ENCODE data around the gene ENOPH1. TPM values are rescaled to one million over a fixed set of nuclear protein-coding genes. Genes with fewer than 3 reads are reported as not detected.
A peak's percentile ranks its signal among the peaks of the same experiment; 100 is the strongest.

ENOPH1 gene
- total RNA-seq (36.5 and 43.6 TPM in 2 replicates), polyA plus RNA-seq (17.1 and 22.0 TPM in 2 replicates), polyA minus RNA-seq (ENCODE audit: low replicate concordance) (1.1 and 9.8 TPM in 2 replicates)
- 27.0 and 34.2 TPM in 2 replicates for polyA plus RNA-seq (2012)

DNA sequence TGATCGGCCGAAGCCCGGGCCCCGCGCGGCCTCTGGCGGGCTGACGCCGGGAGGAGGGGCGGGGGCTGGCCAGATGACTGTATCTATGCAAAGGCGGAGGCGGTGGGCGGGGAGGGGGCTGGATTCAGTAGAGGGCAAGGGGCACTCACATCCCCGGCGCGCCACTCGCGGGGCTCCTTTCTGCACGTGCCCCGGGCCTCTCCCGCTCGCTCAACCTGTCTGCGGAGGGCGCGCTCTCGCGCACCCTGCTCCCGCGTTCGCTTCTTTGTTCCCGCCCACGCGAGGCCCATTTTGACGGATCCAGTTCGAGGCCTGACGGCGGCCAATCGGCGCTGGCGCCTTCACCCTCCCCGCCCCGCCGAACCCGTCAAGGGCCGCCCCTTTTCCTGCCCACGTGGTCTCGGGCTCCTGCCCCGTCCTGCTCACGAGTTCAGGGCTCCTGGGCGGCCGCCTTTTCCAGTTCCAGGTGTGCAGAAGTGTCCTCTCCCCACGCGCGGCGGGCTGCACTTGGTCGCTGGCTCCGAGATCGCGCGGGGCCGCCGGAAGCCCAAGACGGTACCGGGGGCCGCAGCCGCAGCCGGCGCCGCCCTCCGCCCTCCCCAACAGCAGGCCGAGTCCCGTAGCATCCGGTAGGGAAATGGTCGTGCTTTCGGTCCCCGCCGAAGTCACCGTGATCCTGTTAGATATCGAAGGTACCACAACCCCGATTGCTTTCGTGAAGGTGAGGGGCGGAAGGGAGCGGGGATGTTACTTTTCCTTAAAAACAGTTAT is at the start of gene ENOPH1, which contains the start of gene HNRNPDL:
ENOPH1 (plus strand) TSS at position 398 of the 771 bp plus-strand sequence; CDS start at position 638, 240 bp downstream.
HNRNPDL (minus strand) TSS at position 270 of the 771 bp plus-strand sequence. CDS start 772 bp downstream, outside the sequence.
- H3K4me3 ChIP-seq (replicated peaks in 1 of 4; ENCODE audit: control extremely low read depth in 1 of 4, insufficient read depth in 1 of 4, low read depth in 3 of 4, low read length in 4 of 4) = peak within 1 kb of the TSS; percentile 75 to 99 (median 96)
- peak within 1 kb of the TSS; percentile 81 for H2AFZ ChIP-seq (ENCODE audit: low read length)
- no peaks in the 10 kb centered on the region for H3K9me3 ChIP-seq (ENCODE audit: control insufficient read depth, insufficient read depth, low read depth, low read length)
- H4K20me1 ChIP-seq (ENCODE audit: control insufficient read depth, extremely low read depth, insufficient read depth, low read length) = peaks cover 25% of the 10 kb centered on the region
- H3K4me2 ChIP-seq (ENCODE audit: extremely low read depth, insufficient read depth, low read length) = peak within 1 kb of the TSS; percentile 96
- peaks cover 84% of the 10 kb centered on the region for H3K79me2 ChIP-seq (ENCODE audit: control insufficient read depth, insufficient read depth, low read length)
- H3K27ac ChIP-seq (ENCODE audit: insufficient read depth, low read length) = peak within 1 kb of the TSS; percentile 94
- H3K27me3 ChIP-seq (ENCODE audit: control insufficient read depth, insufficient read depth, low read length) = no peaks in the 10 kb centered on the region
- H3K9ac ChIP-seq (ENCODE audit: insufficient read depth, low read length) = peak within 1 kb of the TSS; percentile 98
- peaks cover 9% of the 10 kb centered on the region for H3K36me3 ChIP-seq (ENCODE audit: control insufficient read depth, insufficient read depth, low read length)
- no peak for TF ChIP-seq CTCF (conservative IDR thresholded peaks at IDR 0.05 in 1 of 2, IDR thresholded peaks at IDR 0.05 in 1 of 2; ENCODE audit: low read depth in 1 of 2, low read length in 2 of 2)
- no peak for TF ChIP-seq EZH2 (IDR thresholded peaks at IDR 0.05; ENCODE audit: low read length, missing control alignments)
- H3K4me1 ChIP-seq (ENCODE audit: control insufficient read depth, extremely low read depth, insufficient read depth, low read length) = peaks cover 7% of the 10 kb centered on the region
- peak; percentile 94 for DNase-seq (ENCODE audit: low read depth in 2 of 2)

DNA sequence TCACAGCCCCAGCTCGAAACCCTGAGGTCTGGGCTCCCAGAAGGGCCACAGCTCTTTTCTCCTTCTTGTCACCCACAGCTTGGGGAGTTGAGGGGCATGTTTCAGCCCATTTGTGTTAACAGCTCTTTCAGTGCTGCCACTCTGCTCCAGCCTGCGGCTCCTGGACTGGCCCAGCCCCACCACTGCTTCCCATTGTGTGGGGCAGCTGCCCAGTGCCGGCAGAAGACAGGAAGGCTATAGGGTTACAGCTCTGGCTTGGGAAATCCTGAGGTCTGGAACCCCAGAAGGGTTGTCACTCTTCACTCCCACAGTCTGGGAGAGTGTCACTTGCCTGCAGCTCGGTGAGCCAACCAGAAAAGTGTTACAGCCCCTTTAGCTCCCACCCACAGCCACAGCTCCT is 49.6 kb upstream of the ENOPH1 start:
- Histone ChIP-seq H3K36me3 (ENCODE audit: control insufficient read depth, insufficient read depth, low read length) (no peaks in the 10 kb centered on the region), H3K9ac (ENCODE audit: insufficient read depth, low read length) (no peak overlapping the region), H4K20me1 (ENCODE audit: control insufficient read depth, extremely low read depth, insufficient read depth, low read length) (no peaks in the 10 kb centered on the region), H3K4me2 (ENCODE audit: extremely low read depth, insufficient read depth, low read length) (no peak overlapping the region), H3K27ac (ENCODE audit: insufficient read depth, low read length) (no peak overlapping the region), H3K4me1 (ENCODE audit: control insufficient read depth, extremely low read depth, insufficient read depth, low read length) (peaks cover 2% of the 10 kb centered on the region), H3K9me3 (ENCODE audit: control insufficient read depth, insufficient read depth, low read depth, low read length) (no peaks in the 10 kb centered on the region), H2AFZ (ENCODE audit: low read length) (no peak overlapping the region), H3K79me2 (ENCODE audit: control insufficient read depth, insufficient read depth, low read length) (peaks cover 18% of the 10 kb centered on the region), H3K27me3 (ENCODE audit: control insufficient read depth, insufficient read depth, low read length) (no peaks in the 10 kb centered on the region), H3K4me3 (replicated peaks in 1 of 4; ENCODE audit: control extremely low read depth in 1 of 4, insufficient read depth in 1 of 4, low read depth in 3 of 4, low read length in 4 of 4) (no peak overlapping the region)
- TF ChIP-seq EZH2 (IDR thresholded peaks at IDR 0.05; ENCODE audit: low read length, missing control alignments) = no peak
- TF ChIP-seq CTCF (conservative IDR thresholded peaks at IDR 0.05 in 1 of 2, IDR thresholded peaks at IDR 0.05 in 1 of 2; ENCODE audit: low read depth in 1 of 2, low read length in 2 of 2) = no peak
- no peak for DNase-seq (ENCODE audit: low read depth in 2 of 2)

DNA sequence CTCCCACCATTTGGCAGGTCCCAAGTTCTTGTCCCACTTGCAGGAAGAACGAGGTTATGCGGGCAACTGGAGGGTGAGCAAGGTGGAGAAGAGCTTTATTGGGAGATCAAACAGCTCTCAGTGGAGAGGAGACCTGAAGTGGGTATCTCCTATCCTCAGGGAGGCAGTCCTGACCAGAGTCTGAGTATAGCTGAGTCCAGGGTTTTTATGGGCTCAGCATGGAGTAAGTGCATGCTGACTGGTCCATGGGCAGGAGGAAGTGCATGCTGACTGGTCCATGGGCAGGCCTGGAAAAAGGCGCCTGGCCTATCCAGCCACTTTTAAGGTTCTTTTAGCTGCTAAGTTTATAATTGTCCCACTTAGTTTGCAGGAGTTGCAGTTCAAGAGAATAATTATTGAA is 49.2 kb upstream of the ENOPH1 start:
- DNase-seq (ENCODE audit: low read depth in 2 of 2) = no peak
- no peak overlapping the region for H3K9ac ChIP-seq (ENCODE audit: insufficient read depth, low read length)
- no peaks in the 10 kb centered on the region for H3K36me3 ChIP-seq (ENCODE audit: control insufficient read depth, insufficient read depth, low read length)
- no peak overlapping the region for H2AFZ ChIP-seq (ENCODE audit: low read length)
- peaks cover 14% of the 10 kb centered on the region for H3K79me2 ChIP-seq (ENCODE audit: control insufficient read depth, insufficient read depth, low read length)
- no peak overlapping the region for H3K4me3 ChIP-seq (replicated peaks in 1 of 4; ENCODE audit: control extremely low read depth in 1 of 4, insufficient read depth in 1 of 4, low read depth in 3 of 4, low read length in 4 of 4)
- no peak for TF ChIP-seq EZH2 (IDR thresholded peaks at IDR 0.05; ENCODE audit: low read length, missing control alignments)
- no peak for TF ChIP-seq CTCF (conservative IDR thresholded peaks at IDR 0.05 in 1 of 2, IDR thresholded peaks at IDR 0.05 in 1 of 2; ENCODE audit: low read depth in 1 of 2, low read length in 2 of 2)
- no peaks in the 10 kb centered on the region for H4K20me1 ChIP-seq (ENCODE audit: control insufficient read depth, extremely low read depth, insufficient read depth, low read length)
- H3K4me1 ChIP-seq (ENCODE audit: control insufficient read depth, extremely low read depth, insufficient read depth, low read length) = no peaks in the 10 kb centered on the region
- H3K9me3 ChIP-seq (ENCODE audit: control insufficient read depth, insufficient read depth, low read depth, low read length) = no peaks in the 10 kb centered on the region
- no peak overlapping the region for H3K4me2 ChIP-seq (ENCODE audit: extremely low read depth, insufficient read depth, low read length)
- H3K27ac ChIP-seq (ENCODE audit: insufficient read depth, low read length) = no peak overlapping the region
- no peaks in the 10 kb centered on the region for H3K27me3 ChIP-seq (ENCODE audit: control insufficient read depth, insufficient read depth, low read length)

Data from fibroblast of lung (primary cell).